Measurements from ENCODE around the gene IAPP.
"Not testable (repeated sequence)": the region's sequence is repeated elsewhere in the genome, so short reads cannot be mapped to it uniquely, and the experiment has no call there.

The IAPP gene

DNA sequence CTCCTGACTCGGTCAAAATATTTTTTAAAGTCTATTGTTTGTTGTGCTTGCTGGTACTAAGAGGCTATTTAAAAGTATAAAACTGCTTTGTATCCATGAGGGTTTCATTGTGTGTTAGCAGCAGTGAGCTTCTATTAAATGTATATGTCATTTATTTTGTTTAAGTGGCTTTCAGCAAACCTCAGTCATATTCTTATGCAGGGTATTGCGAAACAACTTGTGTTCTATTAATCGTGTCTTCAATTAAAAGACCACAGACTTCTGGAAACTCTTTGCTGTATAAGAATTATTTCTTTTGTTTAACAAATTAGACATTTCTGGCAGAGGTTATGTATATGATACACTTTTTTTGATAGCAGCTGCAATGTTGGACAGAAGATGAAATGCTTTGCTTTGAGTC is 6.5 kb downstream of the IAPP start:
- H3K9me3 ChIP-seq (ENCODE audit: control insufficient read depth, insufficient read depth, low read length), result no peaks in the 10 kb centered on the region
- no peak overlapping the region for H3K27ac ChIP-seq (ENCODE audit: low read depth, low read length)
- H3K4me3 ChIP-seq (ENCODE audit: low read depth, low read length), result no peak overlapping the region
- H3K9ac ChIP-seq (ENCODE audit: low read depth, low read length), result no peak overlapping the region
- 0 out of 2 replicates have a peak, but pooled peaks cover 5% of the 10 kb centered on the region for H3K4me1 ChIP-seq (ENCODE audit: control insufficient read depth, insufficient read depth, low read length)
- H3K27me3 ChIP-seq (ENCODE audit: control insufficient read depth, insufficient read depth, low read length), result no peaks in the 10 kb centered on the region
- H3K36me3 ChIP-seq (ENCODE audit: control insufficient read depth, insufficient read depth, low read length), result no peaks in the 10 kb centered on the region

DNA sequence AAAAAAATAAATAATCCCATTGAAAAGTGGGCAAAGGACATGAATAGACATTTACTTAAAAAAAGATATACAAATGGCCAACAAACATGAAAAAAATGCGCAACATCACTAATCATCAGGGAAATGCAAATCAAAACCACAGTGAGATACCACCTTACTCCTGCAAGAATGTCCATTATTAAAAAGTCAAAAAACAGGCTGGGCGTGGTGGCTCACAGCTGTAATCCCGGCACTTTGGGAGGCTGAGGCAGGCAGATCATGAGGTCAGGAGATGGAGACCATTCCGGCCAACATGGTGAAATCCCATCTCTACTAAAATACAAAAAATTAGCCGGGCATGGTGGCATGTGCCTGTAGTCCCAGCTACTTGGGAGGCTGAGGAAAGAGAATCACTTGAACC is 8.6 kb downstream of the IAPP start:
- not testable (repeated sequence) for H3K36me3 ChIP-seq (ENCODE audit: control insufficient read depth, insufficient read depth, low read length); H3K27me3 ChIP-seq (ENCODE audit: control insufficient read depth, insufficient read depth, low read length); H3K9me3 ChIP-seq (ENCODE audit: control insufficient read depth, insufficient read depth, low read length); H3K4me1 ChIP-seq (ENCODE audit: control insufficient read depth, insufficient read depth, low read length); H3K9ac ChIP-seq (ENCODE audit: low read depth, low read length); H3K27ac ChIP-seq (ENCODE audit: low read depth, low read length); H3K4me3 ChIP-seq (ENCODE audit: low read depth, low read length)

DNA sequence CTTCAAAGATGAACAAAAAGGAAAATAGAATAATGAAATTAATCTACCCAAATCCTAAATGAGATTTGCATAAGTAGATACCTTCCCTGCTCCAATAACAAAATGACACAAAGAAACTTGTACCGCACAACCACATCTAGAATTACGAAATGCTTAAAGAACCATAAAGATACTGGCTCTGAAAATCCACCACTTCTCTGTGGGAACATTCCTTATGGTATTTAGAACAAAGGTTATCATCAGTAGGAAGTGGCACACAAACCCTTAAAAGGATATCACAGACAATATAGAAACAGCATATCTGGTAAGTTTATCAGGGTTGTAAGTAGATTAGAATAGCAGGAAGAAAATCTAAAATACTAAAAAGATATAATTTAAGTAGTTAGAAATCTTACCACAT is 11.6 kb downstream of the IAPP start:
- H3K9me3 ChIP-seq (ENCODE audit: control insufficient read depth, insufficient read depth, low read length), result no peaks in the 10 kb centered on the region

DNA sequence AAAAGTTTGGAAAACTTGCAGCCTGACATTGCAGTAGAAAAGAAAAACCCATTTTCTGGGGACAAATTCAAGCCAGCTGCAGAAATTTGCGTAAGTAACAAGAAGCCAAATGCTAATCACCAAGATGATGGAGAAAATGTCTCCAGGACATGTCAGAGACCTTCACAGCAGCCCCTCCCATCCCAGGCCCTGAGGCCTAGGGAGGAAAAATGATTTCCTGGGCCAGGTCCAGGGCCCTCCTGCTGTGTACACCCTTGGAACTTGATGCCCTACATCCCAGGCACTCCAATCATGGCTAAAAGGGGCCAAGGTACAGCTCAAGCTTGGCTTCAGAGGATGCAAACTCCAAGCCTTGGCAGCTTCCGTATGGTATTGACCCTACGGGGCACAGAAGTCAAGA is 14.5 kb downstream of the IAPP start:
- Histone ChIP-seq H3K4me1 (ENCODE audit: control insufficient read depth, insufficient read depth, low read length) (no peaks in the 10 kb centered on the region), H3K27ac (ENCODE audit: low read depth, low read length) (no peak overlapping the region), H3K9me3 (ENCODE audit: control insufficient read depth, insufficient read depth, low read length) (no peaks in the 10 kb centered on the region), H3K9ac (ENCODE audit: low read depth, low read length) (no peak overlapping the region), H3K27me3 (ENCODE audit: control insufficient read depth, insufficient read depth, low read length) (no peaks in the 10 kb centered on the region), H3K36me3 (ENCODE audit: control insufficient read depth, insufficient read depth, low read length) (no peaks in the 10 kb centered on the region), H3K4me3 (ENCODE audit: low read depth, low read length) (no peak overlapping the region)

More for the DNA sequence above, 11.6 kb downstream of the IAPP start:
- Histone ChIP-seq H3K4me1 (ENCODE audit: control insufficient read depth, insufficient read depth, low read length) (no peaks in the 10 kb centered on the region), H3K9ac (ENCODE audit: low read depth, low read length) (no peak overlapping the region), H3K36me3 (ENCODE audit: control insufficient read depth, insufficient read depth, low read length) (no peaks in the 10 kb centered on the region), H3K4me3 (ENCODE audit: low read depth, low read length) (no peak overlapping the region), H3K27me3 (ENCODE audit: control insufficient read depth, insufficient read depth, low read length) (no peaks in the 10 kb centered on the region), H3K27ac (ENCODE audit: low read depth, low read length) (no peak overlapping the region)

DNA sequence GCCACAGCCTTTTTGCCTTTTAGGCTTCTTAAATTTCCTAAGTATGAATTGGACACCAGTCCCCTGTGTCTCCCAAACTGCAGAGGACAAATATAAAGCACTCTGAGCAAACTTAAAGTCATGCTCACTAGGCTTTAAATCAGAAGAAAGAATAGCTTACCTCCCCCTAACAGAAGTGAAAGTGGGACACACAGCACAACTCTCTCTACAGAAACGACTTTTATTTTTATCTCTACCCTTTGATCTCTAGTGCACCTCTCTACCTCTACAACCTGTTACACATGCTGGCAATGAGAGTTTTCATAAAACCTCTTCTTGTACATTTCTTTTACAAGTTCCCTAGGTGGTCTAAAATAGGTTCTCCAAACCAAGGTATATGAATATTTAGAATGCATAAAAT is 19.7 kb downstream of the IAPP start:
- H3K36me3 ChIP-seq (ENCODE audit: control insufficient read depth, insufficient read depth, low read length), result no peaks in the 10 kb centered on the region
- no peak overlapping the region for H3K4me3 ChIP-seq (ENCODE audit: low read depth, low read length)
- no peak overlapping the region for H3K27ac ChIP-seq (ENCODE audit: low read depth, low read length)
- H3K9ac ChIP-seq (ENCODE audit: low read depth, low read length), result no peak overlapping the region
- H3K9me3 ChIP-seq (ENCODE audit: control insufficient read depth, insufficient read depth, low read length), result no peaks in the 10 kb centered on the region
- 0 out of 2 replicates have a peak, but pooled peaks cover 4% of the 10 kb centered on the region for H3K4me1 ChIP-seq (ENCODE audit: control insufficient read depth, insufficient read depth, low read length)
- H3K27me3 ChIP-seq (ENCODE audit: control insufficient read depth, insufficient read depth, low read length), result no peaks in the 10 kb centered on the region

DNA sequence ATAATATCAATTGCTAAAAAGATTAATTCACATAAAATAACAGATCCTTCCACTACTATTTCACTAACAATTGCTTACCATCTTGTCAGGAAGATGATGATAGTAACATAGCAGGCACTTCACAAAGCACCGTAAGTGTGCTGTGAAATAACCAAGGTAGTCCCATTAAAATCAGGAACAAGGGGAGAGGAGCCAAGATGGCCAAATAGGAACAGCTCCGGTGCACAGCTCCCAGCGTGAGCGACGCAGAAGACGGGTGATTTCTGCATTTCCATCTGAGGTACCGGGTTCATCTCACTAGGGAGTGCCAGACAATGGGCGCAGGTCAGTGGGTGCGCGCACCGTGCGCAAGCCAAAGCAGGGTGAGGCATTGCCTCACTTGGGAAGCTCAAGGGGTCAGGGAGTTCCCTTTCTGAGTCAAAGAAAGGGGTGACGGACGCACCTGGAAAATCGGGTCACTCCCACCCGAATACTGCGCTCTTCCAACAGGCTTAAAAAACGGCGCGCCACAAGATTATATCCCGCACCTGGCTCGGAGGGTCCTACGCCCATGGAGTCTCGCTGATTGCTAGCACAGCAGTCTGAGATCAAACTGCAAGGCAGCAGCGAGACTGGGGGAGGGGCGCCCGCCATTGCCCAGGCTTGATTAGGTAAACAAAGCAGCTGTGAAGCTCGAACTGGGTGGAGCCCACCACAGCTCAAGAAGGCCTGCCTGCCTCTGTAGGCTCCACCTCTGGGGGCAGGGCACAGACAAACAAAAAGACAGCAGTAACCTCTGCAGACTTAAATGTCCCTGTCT is 22.3 kb downstream of the IAPP start:
- not testable (repeated sequence) for H3K4me1 ChIP-seq (ENCODE audit: control insufficient read depth, insufficient read depth, low read length); H3K36me3 ChIP-seq (ENCODE audit: control insufficient read depth, insufficient read depth, low read length); H3K27me3 ChIP-seq (ENCODE audit: control insufficient read depth, insufficient read depth, low read length); H3K9me3 ChIP-seq (ENCODE audit: control insufficient read depth, insufficient read depth, low read length); H3K27ac ChIP-seq (ENCODE audit: low read depth, low read length)
- Histone ChIP-seq H3K9ac (ENCODE audit: low read depth, low read length) (peak overlapping the region; percentile 68; the same call in 1 of the 2 replicates), H3K4me3 (ENCODE audit: low read depth, low read length) (peak overlapping the region; percentile 62)

DNA sequence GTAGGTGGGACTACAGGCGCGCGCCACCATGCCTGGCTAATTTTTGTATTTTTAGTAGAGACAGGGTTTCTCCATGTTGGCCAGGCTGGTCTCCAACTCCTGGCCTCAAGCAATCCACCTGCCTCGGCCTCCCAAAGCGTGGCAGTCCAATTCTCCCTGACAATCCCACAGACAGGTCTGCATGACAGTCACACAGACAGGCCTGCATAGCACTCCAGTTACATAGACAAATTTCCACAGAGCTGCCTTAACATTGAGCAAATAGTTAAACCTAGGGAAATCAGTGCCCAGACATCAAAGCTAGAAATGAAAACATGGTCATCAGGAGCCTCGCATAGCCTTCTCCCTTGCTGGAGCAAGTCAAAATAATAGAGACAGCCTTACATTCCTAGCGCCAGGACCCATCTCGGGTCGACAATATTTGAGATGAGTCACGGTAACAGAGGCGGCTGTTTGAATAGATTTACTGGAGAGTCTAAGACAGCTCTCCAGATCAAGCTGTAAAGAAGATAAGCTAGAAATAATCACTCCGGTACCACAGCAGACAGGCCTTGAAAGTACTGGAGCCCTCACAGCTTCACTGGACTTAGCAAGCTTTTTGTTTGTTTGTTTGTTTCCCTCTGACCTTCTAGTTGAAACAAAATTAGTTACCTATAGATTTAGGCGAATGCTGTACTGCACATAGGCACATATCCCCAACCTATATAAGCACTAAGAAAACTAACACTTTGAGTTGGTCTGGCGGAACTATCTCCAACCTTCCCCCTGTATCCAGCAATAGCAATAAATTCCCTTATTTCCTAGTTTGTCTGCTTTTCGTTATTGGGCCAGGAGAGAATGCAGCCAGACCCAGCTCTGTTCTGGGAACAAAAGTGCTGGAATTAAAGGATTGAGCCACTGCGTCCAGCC is 40.9 kb downstream of the IAPP start:
- no peaks in the 10 kb centered on the region for H3K27me3 ChIP-seq (ENCODE audit: control insufficient read depth, insufficient read depth, low read length)
- H3K4me1 ChIP-seq (ENCODE audit: control insufficient read depth, insufficient read depth, low read length), result 0 out of 2 replicates have a peak, but pooled peaks cover 4% of the 10 kb centered on the region
- no peaks in the 10 kb centered on the region for H3K9me3 ChIP-seq (ENCODE audit: control insufficient read depth, insufficient read depth, low read length)
- H3K27ac ChIP-seq (ENCODE audit: low read depth, low read length), result no peak overlapping the region
- no peak overlapping the region for H3K9ac ChIP-seq (ENCODE audit: low read depth, low read length)
- no peak overlapping the region for H3K4me3 ChIP-seq (ENCODE audit: low read depth, low read length)
- H3K36me3 ChIP-seq (ENCODE audit: control insufficient read depth, insufficient read depth, low read length), result no peaks in the 10 kb centered on the region

DNA sequence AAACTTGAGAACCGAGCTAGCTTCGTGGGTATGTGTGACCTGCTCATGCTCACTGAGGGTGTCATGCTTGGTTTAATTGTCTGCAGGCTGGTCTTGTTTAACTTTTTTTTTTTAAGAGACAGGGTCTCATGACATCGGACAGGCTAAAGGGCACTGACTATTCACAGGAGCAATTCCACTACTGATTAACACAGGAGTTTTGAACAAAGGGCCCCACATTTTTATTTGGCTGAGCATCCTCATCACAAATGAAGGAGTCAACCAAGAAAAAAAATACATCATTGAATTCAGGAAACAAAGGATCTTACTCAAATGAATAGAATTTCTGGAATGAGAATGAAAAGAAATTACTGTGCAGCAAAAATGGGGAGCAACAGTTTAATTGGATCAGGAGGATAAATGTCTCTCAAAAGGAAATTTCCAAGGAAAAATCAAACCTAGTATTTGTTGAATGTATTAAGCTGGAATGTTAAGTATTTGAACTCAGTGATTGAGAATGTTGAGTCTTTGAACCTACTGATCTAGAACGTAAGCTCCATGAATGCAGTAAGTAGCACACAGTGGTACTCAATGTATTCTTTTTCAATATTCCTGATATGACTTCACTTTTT is 43.9 kb downstream of the IAPP start:
- no peaks in the 10 kb centered on the region for H3K36me3 ChIP-seq (ENCODE audit: control insufficient read depth, insufficient read depth, low read length)
- H3K4me1 ChIP-seq (ENCODE audit: control insufficient read depth, insufficient read depth, low read length), result 0 out of 2 replicates have a peak, but pooled peaks cover 4% of the 10 kb centered on the region
- no peak overlapping the region for H3K27ac ChIP-seq (ENCODE audit: low read depth, low read length)
- no peak overlapping the region for H3K9ac ChIP-seq (ENCODE audit: low read depth, low read length)
- H3K9me3 ChIP-seq (ENCODE audit: control insufficient read depth, insufficient read depth, low read length), result no peaks in the 10 kb centered on the region
- no peak overlapping the region for H3K4me3 ChIP-seq (ENCODE audit: low read depth, low read length)
- H3K27me3 ChIP-seq (ENCODE audit: control insufficient read depth, insufficient read depth, low read length), result no peaks in the 10 kb centered on the region

DNA sequence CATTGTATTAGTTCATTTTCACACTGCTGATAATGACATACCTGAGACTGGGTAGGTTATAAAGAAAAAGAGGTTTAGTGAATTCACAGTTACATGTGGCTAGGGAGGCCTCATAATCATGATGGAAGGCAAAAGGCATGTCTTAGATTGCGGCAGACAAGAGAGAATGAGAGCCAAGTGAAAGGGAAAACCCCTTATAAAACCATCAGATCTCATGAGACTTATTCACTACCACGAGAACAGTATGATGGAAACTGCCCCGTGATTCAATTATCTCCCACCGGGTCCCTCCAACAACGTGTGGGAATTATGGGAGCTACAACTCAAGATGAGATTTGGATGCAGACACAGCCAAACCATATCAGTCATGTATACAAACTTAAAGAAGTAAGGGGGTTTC is 45.7 kb downstream of the IAPP start:
- not testable (repeated sequence) for H3K27me3 ChIP-seq (ENCODE audit: control insufficient read depth, insufficient read depth, low read length); H3K4me1 ChIP-seq (ENCODE audit: control insufficient read depth, insufficient read depth, low read length); H3K9ac ChIP-seq (ENCODE audit: low read depth, low read length); H3K9me3 ChIP-seq (ENCODE audit: control insufficient read depth, insufficient read depth, low read length); H3K36me3 ChIP-seq (ENCODE audit: control insufficient read depth, insufficient read depth, low read length); H3K4me3 ChIP-seq (ENCODE audit: low read depth, low read length); H3K27ac ChIP-seq (ENCODE audit: low read depth, low read length)

DNA sequence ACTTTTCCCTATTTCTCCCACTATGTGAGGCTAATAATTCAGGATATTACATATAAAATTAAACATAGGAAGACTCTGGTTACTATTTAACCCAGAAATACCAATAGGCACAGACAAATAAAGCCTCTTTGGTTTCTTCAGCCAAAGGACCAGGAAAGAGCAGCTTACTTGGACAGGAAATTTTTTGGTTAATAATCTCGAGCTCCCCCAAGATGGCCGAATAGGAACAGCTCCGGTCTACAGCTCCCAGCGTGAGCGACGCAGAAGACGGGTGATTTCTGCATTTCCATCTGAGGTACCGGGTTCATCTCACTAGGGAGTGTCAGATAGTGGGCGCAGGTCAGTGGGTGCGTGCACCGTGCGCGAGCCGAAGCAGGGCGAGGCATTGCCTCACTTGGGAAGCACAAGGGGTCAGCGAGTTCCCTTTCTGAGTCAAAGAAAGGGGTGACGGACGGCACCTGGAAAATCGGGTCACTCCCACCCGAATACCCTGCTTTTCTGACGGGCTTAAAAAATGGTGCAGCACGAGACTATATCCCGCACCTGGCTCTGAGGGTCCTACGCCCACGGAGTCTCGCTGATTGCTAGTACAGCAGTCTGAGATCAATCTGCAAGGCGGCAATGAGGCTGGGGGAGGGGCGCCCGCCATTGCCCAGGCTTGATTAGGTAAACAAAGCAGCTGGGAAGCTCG is 46.5 kb downstream of the IAPP start:
- not testable (repeated sequence) for H3K36me3 ChIP-seq (ENCODE audit: control insufficient read depth, insufficient read depth, low read length); H3K4me1 ChIP-seq (ENCODE audit: control insufficient read depth, insufficient read depth, low read length); H3K9ac ChIP-seq (ENCODE audit: low read depth, low read length); H3K9me3 ChIP-seq (ENCODE audit: control insufficient read depth, insufficient read depth, low read length); H3K27ac ChIP-seq (ENCODE audit: low read depth, low read length); H3K27me3 ChIP-seq (ENCODE audit: control insufficient read depth, insufficient read depth, low read length)
- peak overlapping the region; percentile 17; the same call in 1 of the 2 replicates for H3K4me3 ChIP-seq (ENCODE audit: low read depth, low read length)
